H1 (cell line): Measurements from ENCODE around the gene PDE6B. TPM values are rescaled to one million over a fixed set of nuclear protein-coding genes. Genes with fewer than 3 reads are reported as not detected.

Source experiments
- CTCF ChIA-PET: fragments of 300-600 bp; sonication (Branson Sonifier 250); formaldehyde crosslinking; loops from one replicate; lab custom pipeline; 2021; ENCODE audit not compliant: partially characterized antibody; lab: Charles Lee
- POLR2A ChIA-PET: fragments of 300-600 bp; sonication (Branson Sonifier 250); formaldehyde crosslinking; loops from one replicate; lab custom pipeline; 2021; ENCODE audit warnings: inconsistent platforms; ENCODE audit not compliant: partially characterized antibody; lab: Charles Lee
- DNase-seq, 2 experiments: peaks; one replicate each; pipeline versions ENCODE4 v3.0.0 to v3.0.0-alpha.2; 2010 to 2022; ENCODE audit warnings: low spot score in 2 of 2, low read depth in 1 of 2, mixed read lengths in 1 of 2
- FAIRE-seq: peaks from 2 replicates; lab custom pipeline; 2011; peaks lifted over from hg19 to GRCh38; lab: Jason Lieb, UNC
- H2AFZ ChIP-seq: 2 replicates; pipeline ENCODE4 v1.8.1; 2012; ENCODE audit warnings: low read length, inconsistent platforms
- H2AK5ac ChIP-seq: 2 replicates; pipeline ENCODE4 v1.6.1; 2013; ENCODE audit warnings: low read depth, low read length
- H2BK120ac ChIP-seq: replicated peaks from 2 replicates; pipeline ENCODE3; 2013; ENCODE audit warnings: low read depth, low read length, inconsistent platforms
- H2BK12ac ChIP-seq: 2 replicates; pipeline ENCODE4 v1.6.1; 2013; ENCODE audit warnings: low read depth, low read length
- H2BK15ac ChIP-seq: 2 replicates; pipeline ENCODE4 v1.6.1; 2013; ENCODE audit warnings: low read length
- H2BK20ac ChIP-seq: 2 replicates; pipeline ENCODE4 v1.6.1; 2013; ENCODE audit warnings: low read length
- H2BK5ac ChIP-seq: 2 replicates; pipeline ENCODE4 v1.6.1; 2013; ENCODE audit warnings: low read depth, low read length
- H3K14ac ChIP-seq: 2 replicates; pipeline ENCODE4 v1.6.1; 2013; ENCODE audit warnings: inconsistent platforms; ENCODE audit not compliant: insufficient read length
- H3K18ac ChIP-seq: 2 replicates; pipeline ENCODE4 v1.6.1; 2013; ENCODE audit warnings: low read length; ENCODE audit errors: extremely low read depth
- H3K23ac ChIP-seq: 2 replicates; pipeline ENCODE4 v1.6.1; 2013; ENCODE audit warnings: inconsistent platforms; ENCODE audit not compliant: insufficient read length
- H3K23me2 ChIP-seq: 2 replicates; pipeline ENCODE4 v1.6.1; 2013; ENCODE audit warnings: low read depth, low read length
- H3K27ac ChIP-seq: 2 replicates; pipeline ENCODE4 v1.6.1; 2011; ENCODE audit warnings: low read depth, low read length, inconsistent platforms
- H3K27me3 ChIP-seq, 4 experiments: replicated peaks in 1 of 4; 1 replicate in 1 of 4; 2 replicates in 3 of 4; pipeline versions ENCODE4 v1.6.1 to v1.8.1; 2011 to 2013; ENCODE audit warnings: low read length in 3 of 4, mild to moderate bottlenecking in 3 of 4, inconsistent platforms in 2 of 4, mixed read lengths in 2 of 4, moderate library complexity in 1 of 4; ENCODE audit not compliant: control insufficient read depth in 3 of 4, insufficient read depth in 3 of 4; ENCODE audit errors: extremely low read depth in 1 of 4
- H3K36me3 ChIP-seq, 4 experiments: 2 replicates each; pipeline versions ENCODE4 v1.6.1 to v1.8.1; 2011 to 2013; ENCODE audit warnings: mild to moderate bottlenecking in 4 of 4, low read length in 3 of 4, moderate library complexity in 2 of 4, control low read depth in 1 of 4, inconsistent platforms in 1 of 4; ENCODE audit not compliant: insufficient read depth in 4 of 4, control insufficient read depth in 2 of 4
- H3K4ac ChIP-seq: replicated peaks from 2 replicates; pipeline ENCODE3; 2013; ENCODE audit warnings: low read length, low read depth, mixed read lengths, inconsistent platforms; ENCODE audit not compliant: insufficient read length
- H3K4me1 ChIP-seq, 4 experiments: replicated peaks in 1 of 4; 1 replicate in 1 of 4; 2 replicates in 3 of 4; pipeline versions ENCODE4 v1.6.1 to v1.8.1; 2011 to 2013; ENCODE audit warnings: low read length in 3 of 4, inconsistent platforms in 2 of 4, mixed read lengths in 1 of 4; ENCODE audit not compliant: insufficient read depth in 4 of 4, control insufficient read depth in 3 of 4
- H3K4me2 ChIP-seq, 2 experiments: 2 replicates each; pipeline versions ENCODE4 v1.6.1 to v1.8.1; 2011 to 2013; ENCODE audit warnings: low read depth in 2 of 2, low read length in 2 of 2, control low read depth in 1 of 2, inconsistent platforms in 1 of 2, mild to moderate bottlenecking in 1 of 2; ENCODE audit not compliant: insufficient read depth in 1 of 2
- H3K4me3 ChIP-seq, 4 experiments: fragments of 200-600, 300-600 bp in 1 of 4; sonication (generic), shearing (Covaris generic), sonication (Bioruptor Twin) in 1 of 4; 2 replicates each; pipeline versions ENCODE4 v1.5.1 to v1.8.1; 2011 to 2016; ENCODE audit warnings: low read length in 4 of 4, low read depth in 3 of 4, control low read depth in 2 of 4, inconsistent platforms in 2 of 4, mild to moderate bottlenecking in 2 of 4, mixed read lengths in 1 of 4, moderate library complexity in 1 of 4; ENCODE audit not compliant: insufficient read depth in 2 of 4; ENCODE audit errors: extremely low read depth in 1 of 4
- H3K56ac ChIP-seq: replicated peaks from 2 replicates; pipeline ENCODE3; 2013; ENCODE audit warnings: low read depth, mild to moderate bottlenecking, mixed read lengths, low read length, inconsistent platforms; ENCODE audit not compliant: insufficient read length
- H3K79me1 ChIP-seq: 2 replicates; pipeline ENCODE4 v1.6.1; 2013; ENCODE audit warnings: low read depth, low read length, control low read depth
- H3K79me2 ChIP-seq, 2 experiments: 2 replicates each; pipeline versions ENCODE4 v1.6.1 to v1.8.1; 2012 to 2013; ENCODE audit warnings: low read length in 2 of 2, mild to moderate bottlenecking in 2 of 2, inconsistent platforms in 1 of 2; ENCODE audit not compliant: insufficient read depth in 2 of 2, control insufficient read depth in 1 of 2
- H3K9ac ChIP-seq, 4 experiments: replicated peaks in 1 of 4; 1 replicate in 1 of 4; 2 replicates in 3 of 4; pipeline versions ENCODE4 v1.6.1 to v1.8.1; 2011 to 2013; ENCODE audit warnings: low read depth in 3 of 4, low read length in 3 of 4, control low read depth in 2 of 4, mild to moderate bottlenecking in 2 of 4, moderate library complexity in 2 of 4, inconsistent platforms in 1 of 4; ENCODE audit errors: extremely low read depth in 1 of 4
- H3K9me3 ChIP-seq, 2 experiments: 2 replicates each; pipeline versions ENCODE4 v1.6.1 to v1.8.1; 2012 to 2013; ENCODE audit warnings: mild to moderate bottlenecking in 2 of 2, moderate library complexity in 2 of 2, control low read depth in 1 of 2, inconsistent platforms in 1 of 2, low read depth in 1 of 2, low read length in 1 of 2, mixed read lengths in 1 of 2; ENCODE audit not compliant: insufficient read depth in 2 of 2
- H4K20me1 ChIP-seq, 2 experiments: replicated peaks in 1 of 2; 2 replicates each; pipeline versions ENCODE3 to v1.8.1; 2011 to 2013; ENCODE audit warnings: inconsistent platforms in 2 of 2, low read length in 2 of 2, mild to moderate bottlenecking in 1 of 2; ENCODE audit not compliant: insufficient read depth in 2 of 2, control insufficient read depth in 1 of 2
- H4K5ac ChIP-seq: 2 replicates; pipeline ENCODE4 v1.6.1; 2013; ENCODE audit warnings: low read length, low read depth, mixed read lengths, inconsistent platforms; ENCODE audit not compliant: insufficient read length
- H4K8ac ChIP-seq: 2 replicates; pipeline ENCODE4 v1.8.0; 2013; ENCODE audit warnings: mild to moderate bottlenecking, moderate library complexity, low read length, inconsistent platforms; ENCODE audit not compliant: insufficient read depth; ENCODE audit errors: extremely low read depth
- H4K91ac ChIP-seq: replicated peaks from 2 replicates; pipeline ENCODE3; 2013; ENCODE audit warnings: low read length, mixed read lengths, inconsistent platforms; ENCODE audit not compliant: insufficient read length
- BCL11A ChIP-seq, 2 experiments: IDR thresholded peaks; one replicate each; pipeline ENCODE4 v1.6.1; 2011; ENCODE audit warnings: low read depth in 2 of 2, low read length in 2 of 2, mild to moderate bottlenecking in 2 of 2
- CTBP2 ChIP-seq: IDR thresholded peaks from 2 replicates; pipeline ENCODE4 v1.7.0; 2011; ENCODE audit warnings: borderline replicate concordance, mild to moderate bottlenecking, moderate library complexity, mixed read lengths, low read length; ENCODE audit not compliant: insufficient read depth, insufficient read length
- JUN ChIP-seq: IDR thresholded peaks from 2 replicates; pipeline ENCODE4 v1.6.1; 2011; ENCODE audit warnings: low read depth, mild to moderate bottlenecking, improper control_type of control experiment, low read length
- MAFK ChIP-seq: IDR thresholded peaks from 2 replicates; pipeline ENCODE4 v1.6.1; 2012; ENCODE audit warnings: low read depth, mild to moderate bottlenecking, improper control_type of control experiment, low read length
- NANOG ChIP-seq: IDR thresholded peaks from 2 replicates; pipeline ENCODE4 v1.6.1; 2011; ENCODE audit warnings: low read length, low read depth, mild to moderate bottlenecking, inconsistent platforms; ENCODE audit not compliant: insufficient read depth, poor library complexity, severe bottlenecking
- POLR2A ChIP-seq, 2 experiments: IDR thresholded peaks; 1 replicate in 1 of 2; 2 replicates in 1 of 2; pipeline ENCODE4 v1.6.1; 2011; ENCODE audit warnings: low read depth in 2 of 2, low read length in 2 of 2, mild to moderate bottlenecking in 2 of 2; ENCODE audit errors: control extremely low read depth in 1 of 2
- RBBP5 ChIP-seq: IDR thresholded peaks from 2 replicates; pipeline ENCODE4 v1.7.1; 2012; ENCODE audit warnings: low read depth, mild to moderate bottlenecking, inconsistent platforms, low read length, moderate library complexity, borderline replicate concordance
- SIN3A ChIP-seq, 2 experiments: IDR thresholded peaks in 1 of 2; conservative IDR thresholded peaks in 1 of 2; 2 replicates each; pipeline ENCODE4 v1.6.1; 2011 to 2012; ENCODE audit warnings: low read length in 2 of 2, improper control_type of control experiment in 1 of 2, low read depth in 1 of 2, mild to moderate bottlenecking in 1 of 2
- SIX5 ChIP-seq: IDR thresholded peaks from 2 replicates; pipeline ENCODE4 v1.6.1; 2011; ENCODE audit warnings: mild to moderate bottlenecking, low read depth, low read length
- TBP ChIP-seq: IDR thresholded peaks from 2 replicates; pipeline ENCODE4 v1.6.1; 2011; ENCODE audit warnings: low read depth, low read length, improper control_type of control experiment
- YY1 ChIP-seq: IDR thresholded peaks from 2 replicates; pipeline ENCODE4 v1.6.1; 2011; ENCODE audit warnings: low read depth, mild to moderate bottlenecking, low read length
- WGBS, 2 experiments: shearing (Covaris generic) in 1 of 2; methylation state at CpG; one replicate each; pipeline versions ENCODE4 v1.1.6 to v1.1.7; 2013 to 2015; ENCODE audit warnings: low lambda C conversion rate in 2 of 2, mixed read lengths in 2 of 2, inconsistent platforms in 1 of 2, low coverage in 1 of 2, missing lambda C conversion rate in 1 of 2; ENCODE audit not compliant: insufficient replicate concordance in 2 of 2, insufficient coverage in 1 of 2, insufficient read length in 1 of 2; ENCODE audit errors: extremely low coverage in 1 of 2, missing lambda C conversion rate in 1 of 2; 5-methylcytosine and 5-hydroxymethylcytosine counted together
- polyA plus RNA-seq, 7 experiments: library from polyadenylated mRNA; depleted of rRNA in 3 of 7; stranded (reverse) in 5 of 7; unstranded in 2 of 7; fragments of >200 nt in 5 of 7; fragments of 200-250 nt in 2 of 7; gene quantifications; 1 replicate in 5 of 7; 2 replicates in 1 of 7; 4 replicates in 1 of 7; pipeline versions ENCODE4 v1.2.1 to v1.2.3, GENCODE V29; 2011 to 2013; ENCODE audit warnings: missing spikeins in 2 of 7, mixed read lengths in 2 of 7
- total RNA-seq: library from RNA; stranded (reverse); fragmentation: NEBNext Ultra II Directional; extraction: Animal tissue kit (Norgen Biotek cat#: 25700); gene quantifications from 2 replicates; pipeline ENCODE4 v1.2.1, GENCODE V29; 2021

PDE6B gene
- total and polyA plus RNA-seq, 2 of the 8 experiments (the other 6 are each of a cell fraction or from before 2014, with no cell fraction given), result 4.1 to 8.4 TPM

- H3K36me3 ChIP-seq, result no peaks in the 10 kb centered on the region
- no peak overlapping the region for H3K18ac ChIP-seq
- H2BK120ac ChIP-seq, result no peak overlapping the region
- no peak overlapping the region for H4K5ac ChIP-seq
- POLR2A ChIA-PET, result interaction anchor here (0.6 to 5.6 kb wide), 6 partner anchors 9 to 201 kb away, joined by 3 to 25 read pairs (median 4); no protein-coding TSS in a partner anchor
- H2AFZ ChIP-seq, result no peak overlapping the region
- 0 out of 2 replicates have a peak overlapping the region, but pooled peaks have one; percentile 61 for H2BK5ac ChIP-seq
- H3K4ac ChIP-seq, result no peak overlapping the region
- 94% methylated on average over 10 of the region's 14 CpGs; no CpG with 5 or more reads in 1 of the 2 experiments for WGBS, 2 experiments
- no peak overlapping the region for H4K8ac ChIP-seq
- H3K27me3 ChIP-seq, result no peaks in the 10 kb centered on the region; a peak in 2 of 7 replicates
- H2AK5ac ChIP-seq, result peak overlapping the region; percentile 82; the same call in 1 of the 2 replicates
- H3K56ac ChIP-seq, result no peak overlapping the region
- no peak overlapping the region for H3K4me2 ChIP-seq
- no peaks in the 10 kb centered on the region for H3K9me3 ChIP-seq
- H3K23ac ChIP-seq, result no peak overlapping the region
- H4K20me1 ChIP-seq, result peaks cover 0 to 10% of the 10 kb centered on the region in 2 experiments
- no peak overlapping the region for H3K27ac ChIP-seq
- H3K14ac ChIP-seq, result no peak overlapping the region
- H3K4me1 ChIP-seq, result peaks cover 0 to 12% (median 3%) of the 10 kb centered on the region in 4 experiments; a peak in 5 of 7 replicates
- peaks cover 2% of the 10 kb centered on the region; the same call in 1 of the 2 replicates for H3K79me1 ChIP-seq
- H2BK20ac ChIP-seq, result no peak overlapping the region
- 0 out of 2 replicates have a peak overlapping the region, but pooled peaks have one; percentile 85 for H2BK12ac ChIP-seq
- CTCF ChIA-PET, result interaction anchor here (1.2 to 1.6 kb wide), 3 partner anchors 22 to 77 kb away, joined by 3 to 4 read pairs (median 3); no protein-coding TSS in a partner anchor
- H4K91ac ChIP-seq, result peak overlapping the region; percentile 95
- peaks cover 0 to 2% of the 10 kb centered on the region in 2 experiments; a peak in 2 of 4 replicates for H3K79me2 ChIP-seq
- H2BK15ac ChIP-seq, result no peak overlapping the region
- DNase-seq (no peak), FAIRE-seq (no peak)
- H3K4me3 ChIP-seq, result no peak overlapping the region
- H3K9ac ChIP-seq, result no peak overlapping the region; a peak in 1 of 7 replicates
- peaks cover 9% of the 10 kb centered on the region; the same call in 1 of the 2 replicates for H3K23me2 ChIP-seq
- TF ChIP-seq RBBP5 (no peak), POLR2A (IDR thresholded peaks at IDR 0.05; ENCODE audit: control extremely low read depth in 1 of 2, low read depth in 2 of 2, low read length in 2 of 2) (no peak), NANOG (no peak), SIX5 (no peak), CTBP2 (no peak), YY1 (no peak), MAFK (no peak), SIN3A (conservative IDR thresholded peaks at IDR 0.05 in 1 of 2, IDR thresholded peaks at IDR 0.05 in 1 of 2; ENCODE audit: low read depth in 1 of 2, low read length in 2 of 2) (no peak), BCL11A (IDR thresholded peaks at IDR 0.05; ENCODE audit: low read depth in 2 of 2, low read length in 2 of 2) (no peak), TBP (no peak), JUN (no peak)
Observed at GRCh38 chr4:678331-679103, 53.1 kb downstream of the PDE6B start.
